ENCODE data around the gene USP49. TPM values are rescaled to one million over a fixed set of nuclear protein-coding genes. Genes with fewer than 3 reads are reported as not detected.
A peak's percentile ranks its signal among the peaks of the same experiment; 100 is the strongest.

USP49 gene
- total RNA-seq, 4 donors from 2014 or later = 2.3 to 3.8 (median 3.1) TPM

DNA sequence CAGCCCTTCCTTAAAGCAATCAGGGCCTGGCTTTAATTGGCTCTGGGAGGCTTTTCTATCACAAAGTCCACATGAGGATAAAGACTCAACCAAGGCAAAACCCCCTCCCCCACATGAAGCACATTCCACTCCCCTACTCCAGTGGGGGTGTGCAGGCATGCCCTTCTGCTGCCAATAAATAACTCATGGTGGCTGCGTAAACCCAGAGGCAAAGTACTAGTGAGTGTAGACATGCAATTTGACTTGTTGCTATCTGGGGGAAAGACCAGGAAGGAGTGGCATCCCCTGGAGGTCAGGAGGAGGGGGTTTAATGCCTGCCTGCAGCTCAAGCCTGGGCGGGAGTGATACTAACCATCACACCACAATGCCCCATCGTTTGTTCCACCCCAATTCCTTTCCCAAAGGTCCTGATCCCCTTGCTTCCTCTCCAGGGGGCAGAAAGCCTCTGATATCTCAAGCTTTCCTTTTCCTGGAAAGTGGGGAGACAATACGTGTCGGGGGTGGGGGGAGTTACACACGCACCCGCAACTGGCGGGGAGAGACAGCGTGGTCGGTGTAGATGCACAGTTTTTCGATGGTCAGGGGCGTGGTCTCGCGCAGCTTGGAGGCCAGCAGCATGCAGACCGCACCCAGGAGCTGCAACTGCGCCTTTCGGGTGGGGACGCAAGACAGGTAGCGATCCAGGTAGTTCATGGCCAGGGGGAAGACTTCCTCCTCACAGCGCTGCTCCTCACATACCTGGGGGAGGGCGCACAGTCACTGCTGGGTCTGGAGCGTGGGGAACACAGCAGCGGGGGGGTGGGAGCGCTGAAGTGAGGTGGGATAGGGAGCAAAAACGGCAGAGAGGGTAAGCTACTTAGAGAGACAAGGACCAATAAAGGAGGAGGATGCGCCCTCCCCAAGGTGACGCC, 44.9 kb upstream of the USP49 start:
- ATAC-seq (ENCODE audit: low FRiP score) = peak; percentile 29
- DNase-seq (ENCODE audit: low spot score) = no peak

DNA sequence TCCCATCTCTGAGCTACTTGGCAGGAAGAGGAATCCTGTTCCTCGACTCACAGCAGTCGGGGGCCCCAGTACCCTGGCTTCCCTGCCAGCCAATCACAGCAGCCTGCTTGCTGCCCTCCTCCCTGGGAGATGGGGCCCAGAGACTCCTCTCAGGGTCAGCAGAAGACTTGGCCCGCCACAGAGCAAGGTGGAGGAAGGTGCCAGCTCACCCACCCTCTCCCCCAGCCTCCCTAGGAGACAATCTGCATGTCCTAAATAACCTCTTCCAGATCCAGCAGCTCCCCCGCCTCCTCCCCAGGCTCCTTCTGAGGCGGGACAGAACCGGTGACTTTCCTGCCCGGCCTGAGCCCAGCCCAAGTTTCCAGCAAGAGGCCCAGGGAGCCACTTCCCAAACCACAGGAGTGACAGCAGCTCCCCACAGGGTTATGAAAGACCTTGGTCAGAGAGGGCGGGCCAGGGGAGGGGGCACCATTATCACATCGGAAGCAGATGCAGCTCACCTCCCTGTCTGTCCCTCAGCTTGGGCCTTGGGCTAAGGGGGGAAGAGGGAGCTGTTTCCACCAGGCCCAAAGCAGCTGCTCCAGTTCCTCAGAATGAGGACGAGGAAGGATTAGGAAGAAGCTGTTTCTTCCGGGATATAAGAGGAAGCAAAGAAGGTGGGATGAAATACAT, 44.1 kb upstream of the USP49 start:
- ATAC-seq (ENCODE audit: low FRiP score) = peak; percentile 6
- peak; percentile 28 for DNase-seq (ENCODE audit: low spot score)
- TF ChIP-seq, protein P1, sequence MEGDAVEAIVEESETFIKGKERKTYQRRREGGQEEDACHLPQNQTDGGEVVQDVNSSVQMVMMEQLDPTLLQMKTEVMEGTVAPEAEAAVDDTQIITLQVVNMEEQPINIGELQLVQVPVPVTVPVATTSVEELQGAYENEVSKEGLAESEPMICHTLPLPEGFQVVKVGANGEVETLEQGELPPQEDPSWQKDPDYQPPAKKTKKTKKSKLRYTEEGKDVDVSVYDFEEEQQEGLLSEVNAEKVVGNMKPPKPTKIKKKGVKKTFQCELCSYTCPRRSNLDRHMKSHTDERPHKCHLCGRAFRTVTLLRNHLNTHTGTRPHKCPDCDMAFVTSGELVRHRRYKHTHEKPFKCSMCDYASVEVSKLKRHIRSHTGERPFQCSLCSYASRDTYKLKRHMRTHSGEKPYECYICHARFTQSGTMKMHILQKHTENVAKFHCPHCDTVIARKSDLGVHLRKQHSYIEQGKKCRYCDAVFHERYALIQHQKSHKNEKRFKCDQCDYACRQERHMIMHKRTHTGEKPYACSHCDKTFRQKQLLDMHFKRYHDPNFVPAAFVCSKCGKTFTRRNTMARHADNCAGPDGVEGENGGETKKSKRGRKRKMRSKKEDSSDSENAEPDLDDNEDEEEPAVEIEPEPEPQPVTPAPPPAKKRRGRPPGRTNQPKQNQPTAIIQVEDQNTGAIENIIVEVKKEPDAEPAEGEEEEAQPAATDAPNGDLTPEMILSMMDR (IDR thresholded peaks at IDR 0.05) = no peak

More for the DNA sequence above, 44.9 kb upstream of the USP49 start:
- TF ChIP-seq, protein P1 (IDR thresholded peaks at IDR 0.05) = no peak

DNA sequence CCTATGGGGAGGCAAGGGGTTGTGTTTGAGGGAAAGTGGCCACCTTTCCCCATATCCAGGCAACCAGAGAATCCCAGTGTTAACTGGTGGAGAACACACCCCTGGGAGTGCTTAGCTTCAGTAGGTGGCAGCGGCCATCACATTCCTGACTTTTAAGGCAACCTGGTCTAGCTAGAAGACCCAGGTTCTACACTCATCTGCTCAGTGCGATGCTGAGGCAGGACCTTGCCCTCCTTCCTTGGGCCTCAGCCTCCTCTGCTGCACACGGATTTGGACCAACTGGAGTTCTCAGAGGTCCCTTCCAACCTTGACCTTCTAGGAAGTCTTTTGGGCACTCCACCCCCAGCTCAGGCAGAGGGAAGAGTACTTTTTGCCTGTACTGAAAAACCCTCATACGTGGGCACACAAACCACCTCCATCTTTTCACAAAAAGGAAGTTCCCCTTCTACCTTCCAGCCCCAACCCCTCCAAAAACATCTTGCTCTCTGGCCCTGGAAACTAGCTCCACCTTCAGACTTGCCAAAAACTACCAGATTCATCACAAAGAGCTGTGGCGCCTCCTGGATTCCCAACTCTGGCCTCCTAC, 43.5 kb upstream of the USP49 start:
- TF ChIP-seq, protein P1 (IDR thresholded peaks at IDR 0.05) = no peak
- no peak for DNase-seq (ENCODE audit: low spot score)
- no peak for ATAC-seq (ENCODE audit: low FRiP score)

DNA sequence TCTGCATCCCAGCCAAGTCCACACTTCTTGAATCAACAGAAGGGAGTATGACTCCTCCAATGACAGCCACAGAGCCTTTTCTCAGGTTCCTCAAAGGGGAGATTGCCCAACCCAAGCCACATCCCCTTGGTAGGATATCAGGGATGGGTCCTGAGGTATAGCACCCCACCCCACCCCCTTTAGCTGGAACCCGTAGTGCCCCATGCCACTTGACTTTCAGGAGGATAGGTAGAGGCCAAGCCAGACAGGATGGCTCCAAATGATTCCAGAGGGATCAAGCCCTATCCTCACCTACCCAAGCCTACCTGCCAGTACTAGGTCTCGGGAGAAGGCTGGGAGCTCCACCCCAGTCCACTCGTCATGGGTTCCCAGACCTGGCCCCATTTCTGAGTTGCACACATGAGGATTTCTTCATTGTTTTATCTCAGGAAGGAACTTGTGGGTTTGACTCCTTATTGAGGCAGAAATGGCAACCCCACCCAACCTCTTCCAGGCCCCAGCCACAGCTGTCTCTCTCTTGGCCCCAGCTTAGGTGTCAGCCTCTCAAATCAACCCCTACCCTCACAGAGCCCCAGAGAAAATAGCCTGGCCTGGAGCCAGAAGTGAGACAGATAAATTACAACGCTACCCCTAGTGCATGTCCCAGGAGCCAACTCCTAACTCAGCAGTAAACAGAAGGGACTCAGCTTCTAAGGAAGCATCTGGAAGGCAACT, 42.8 kb upstream of the USP49 start:
- ATAC-seq (ENCODE audit: low FRiP score) (no peak), DNase-seq (ENCODE audit: low spot score) (no peak)
- TF ChIP-seq, protein P1 (IDR thresholded peaks at IDR 0.05) = no peak

DNA sequence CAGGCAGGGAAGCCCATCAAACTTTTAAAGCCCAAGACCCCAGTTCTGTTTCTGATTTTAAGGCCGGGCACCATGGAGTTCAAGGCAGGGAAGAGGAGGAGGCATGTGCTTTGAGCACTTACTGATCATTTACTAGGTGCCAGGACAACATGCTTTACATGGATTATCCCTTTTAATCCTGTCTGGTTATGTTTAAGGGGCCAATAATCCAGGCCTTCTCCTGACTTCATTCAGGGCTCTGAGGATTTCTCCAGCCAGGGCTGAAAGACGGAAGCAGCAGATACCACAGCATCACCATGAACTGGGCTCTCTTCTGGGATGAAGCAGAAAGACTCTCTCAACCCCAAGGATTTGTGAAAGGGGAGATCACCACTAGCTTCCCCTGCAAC, 42.3 kb upstream of the USP49 start:
- TF ChIP-seq, protein P1 (IDR thresholded peaks at IDR 0.05) = no peak
- no peak for ATAC-seq (ENCODE audit: low FRiP score)
- no peak for DNase-seq (ENCODE audit: low spot score)

GRCh38 chr6:41936073-41936837, 41.1 kb upstream of the USP49 start:
- ATAC-seq (ENCODE audit: low FRiP score) (peak; percentile 55), DNase-seq (ENCODE audit: low spot score) (no peak)
- TF ChIP-seq, protein P1 (IDR thresholded peaks at IDR 0.05) = peak in 1 of 3 donors; percentile 42
